Measurements from ENCODE around the gene ELMO1.
A peak's percentile ranks its signal among the peaks of the same experiment; 100 is the strongest.

The ELMO1 gene

DNA sequence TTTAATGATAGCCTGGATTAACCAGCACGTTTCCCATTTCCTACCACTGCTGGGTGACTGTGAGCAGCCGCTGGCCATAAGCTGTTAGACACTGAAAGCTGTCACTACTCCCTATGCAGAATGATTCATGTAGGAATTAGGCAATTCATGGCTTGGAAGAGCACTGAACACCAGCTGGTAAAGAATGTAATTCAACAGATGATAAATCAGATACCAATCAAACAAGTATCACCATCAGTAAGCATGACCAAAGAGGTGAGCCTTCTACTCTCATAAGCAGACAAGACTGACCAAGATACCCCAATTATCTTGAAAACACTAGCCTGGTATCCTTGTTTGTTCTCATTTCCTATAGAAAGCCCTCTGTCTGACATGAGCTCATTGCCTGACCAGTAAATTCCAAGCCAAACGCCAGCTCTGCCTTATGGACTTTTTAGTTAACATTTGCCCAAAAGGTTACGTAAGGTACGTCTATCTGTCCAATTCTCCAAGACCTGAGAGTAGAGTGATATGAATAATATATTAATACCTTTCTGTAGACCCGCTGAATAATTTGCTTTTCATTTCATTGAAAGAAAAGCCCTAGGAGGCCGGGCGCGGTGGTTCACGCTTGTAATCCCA lies 127.7 kb downstream of the ELMO1 start:
- no peaks in the 10 kb centered on the region for H3K9me3 ChIP-seq (ENCODE audit: control extremely low read depth in 1 of 5, control insufficient read depth in 4 of 5, insufficient read depth in 2 of 5, low read depth in 1 of 5, low read length in 4 of 5)
- H3K4me3 ChIP-seq (ENCODE audit: control insufficient read depth in 1 of 7, extremely low read depth in 1 of 7, insufficient read depth in 4 of 7, low read depth in 2 of 7, low read length in 6 of 7), result no peak overlapping the region
- ChIA-PET CTCF (interaction anchor here (1.1 to 8.5 kb wide), 4 partner anchors 11 to 30 kb away, joined by 4 to 87 read pairs (median 5); no protein-coding TSS in a partner anchor), POLR2A (no interaction called here)
- 94% methylated on average over 6 of the region's 10 CpGs for WGBS (ENCODE audit: insufficient coverage)
- peaks cover 11 to 34% (median 20%) of the 10 kb centered on the region in 4 experiments for H3K4me1 ChIP-seq (ENCODE audit: control extremely low read depth in 1 of 4, control insufficient read depth in 4 of 4, insufficient read depth in 4 of 4, low read length in 3 of 4)
- no peak for DNase-seq
- no peaks in the 10 kb centered on the region for H3K27me3 ChIP-seq (replicated peaks in 2 of 5; ENCODE audit: control insufficient read depth in 4 of 5, insufficient read depth in 5 of 5, low read length in 4 of 5)
- H3K36me3 ChIP-seq (ENCODE audit: control insufficient read depth in 4 of 4, insufficient read depth in 4 of 4, low read length in 3 of 4), result peaks cover 8 to 46% (median 23%) of the 10 kb centered on the region in 4 experiments
- H3K27ac ChIP-seq (ENCODE audit: insufficient read depth in 1 of 2, low read depth in 1 of 2, low read length in 2 of 2, poor library complexity in 1 of 2, severe bottlenecking in 2 of 2), result no peak overlapping the region

DNA sequence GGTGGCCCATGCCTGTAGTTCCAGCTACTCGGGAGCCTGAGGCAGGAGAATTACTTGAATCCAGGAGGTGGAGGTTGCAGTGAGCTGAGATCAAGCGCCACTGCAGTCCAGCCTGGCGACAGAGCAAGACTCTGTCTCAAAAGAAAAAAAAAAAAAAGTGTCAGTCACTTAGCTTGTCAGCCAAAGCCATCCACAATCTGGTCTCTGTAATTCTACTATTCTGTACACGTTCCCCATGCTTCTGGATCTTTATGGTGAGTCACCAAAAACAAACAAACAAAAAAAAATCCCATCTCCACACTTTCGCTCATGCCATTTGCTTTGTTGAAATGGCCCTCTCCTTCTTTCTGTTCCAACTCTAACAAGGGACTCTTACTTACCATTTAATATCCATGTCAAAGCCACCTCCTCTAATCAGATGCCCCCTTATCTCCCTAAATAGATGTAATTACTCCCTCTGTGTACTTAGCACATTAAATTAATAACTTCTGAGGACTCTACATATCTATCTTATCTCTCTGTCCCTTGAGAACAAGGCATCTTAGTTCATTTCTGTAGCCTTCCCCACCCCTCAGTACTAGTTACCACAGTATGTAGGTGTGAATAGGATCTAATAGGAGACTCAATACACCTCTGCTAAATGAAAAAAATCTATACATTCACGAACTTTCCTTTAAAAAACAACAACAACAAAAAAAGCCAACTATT lies 128.4 kb downstream of the ELMO1 start:
- POLR2A ChIA-PET, result interaction anchor here (1.1 kb wide), 1 partner anchor 33 kb away, joined by 7 read pairs; no protein-coding TSS in a partner anchor
- DNase-seq, result peak in 2 of 3 donors; percentile 32 to 40
- CTCF ChIA-PET, result interaction anchor here (1.1 to 8.5 kb wide), 4 partner anchors 12 to 30 kb away, joined by 4 to 87 read pairs (median 5); no protein-coding TSS in a partner anchor
- no peaks in the 10 kb centered on the region for H3K27me3 ChIP-seq (replicated peaks in 2 of 5; ENCODE audit: control insufficient read depth in 4 of 5, insufficient read depth in 5 of 5, low read length in 4 of 5)
- H3K4me3 ChIP-seq (ENCODE audit: control insufficient read depth in 1 of 7, extremely low read depth in 1 of 7, insufficient read depth in 4 of 7, low read depth in 2 of 7, low read length in 6 of 7), result no peak overlapping the region
- H3K36me3 ChIP-seq (ENCODE audit: control insufficient read depth in 4 of 4, insufficient read depth in 4 of 4, low read length in 3 of 4), result peaks cover 8 to 43% (median 21%) of the 10 kb centered on the region in 4 experiments
- no peaks in the 10 kb centered on the region for H3K9me3 ChIP-seq (ENCODE audit: control extremely low read depth in 1 of 5, control insufficient read depth in 4 of 5, insufficient read depth in 2 of 5, low read depth in 1 of 5, low read length in 4 of 5)
- WGBS (ENCODE audit: insufficient coverage), result 100% methylated on average over 2 of the region's 6 CpGs
- no peak overlapping the region for H3K27ac ChIP-seq (ENCODE audit: insufficient read depth in 1 of 2, low read depth in 1 of 2, low read length in 2 of 2, poor library complexity in 1 of 2, severe bottlenecking in 2 of 2)
- peaks cover 16 to 39% (median 25%) of the 10 kb centered on the region in 4 experiments for H3K4me1 ChIP-seq (ENCODE audit: control extremely low read depth in 1 of 4, control insufficient read depth in 4 of 4, insufficient read depth in 4 of 4, low read length in 3 of 4)

DNA sequence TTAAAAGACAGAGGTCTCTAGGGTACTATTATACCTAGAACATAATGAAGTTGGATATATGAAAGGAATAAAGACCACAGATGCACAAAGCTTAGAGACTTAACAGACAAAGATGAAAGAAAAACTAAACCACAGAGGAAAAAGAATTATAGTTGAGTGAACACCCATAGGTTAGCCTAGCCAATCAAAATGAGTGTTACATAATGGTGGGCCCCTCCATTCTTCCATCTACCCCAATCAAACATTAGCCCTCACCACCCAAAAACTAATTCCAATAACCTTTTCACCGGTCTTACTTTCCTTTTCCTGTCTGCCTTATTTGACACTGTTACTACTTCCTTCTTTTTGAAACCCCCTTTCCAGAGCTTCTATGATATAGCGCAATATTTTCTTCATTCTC lies 130.1 kb downstream of the ELMO1 start:
- Histone ChIP-seq H3K27me3 (replicated peaks in 2 of 5; ENCODE audit: control insufficient read depth in 4 of 5, insufficient read depth in 5 of 5, low read length in 4 of 5) (no peaks in the 10 kb centered on the region), H3K4me1 (ENCODE audit: control extremely low read depth in 1 of 4, control insufficient read depth in 4 of 4, insufficient read depth in 4 of 4, low read length in 3 of 4) (peaks cover 16 to 43% (median 28%) of the 10 kb centered on the region in 4 experiments), H3K9me3 (ENCODE audit: control extremely low read depth in 1 of 5, control insufficient read depth in 4 of 5, insufficient read depth in 2 of 5, low read depth in 1 of 5, low read length in 4 of 5) (no peaks in the 10 kb centered on the region), H3K27ac (ENCODE audit: insufficient read depth in 1 of 2, low read depth in 1 of 2, low read length in 2 of 2, poor library complexity in 1 of 2, severe bottlenecking in 2 of 2) (peak overlapping the region in 1 of 2 experiments; percentile 40), H3K36me3 (ENCODE audit: control insufficient read depth in 4 of 4, insufficient read depth in 4 of 4, low read length in 3 of 4) (peaks cover 14 to 45% (median 26%) of the 10 kb centered on the region in 4 experiments), H3K4me3 (ENCODE audit: control insufficient read depth in 1 of 7, extremely low read depth in 1 of 7, insufficient read depth in 4 of 7, low read depth in 2 of 7, low read length in 6 of 7) (peak overlapping the region in 1 of 7 experiments; percentile 38)
- WGBS (ENCODE audit: insufficient coverage), result 33% methylated on average over 2 of the region's 2 CpGs
- DNase-seq, result peak; percentile 29 to 75 (median 73)
- POLR2A ChIA-PET, result no interaction called here
- CTCF ChIA-PET, result interaction anchor here (0.7 to 8.5 kb wide), 3 partner anchors 9 to 190 kb away, joined by 3 to 87 read pairs (median 9); no protein-coding TSS in a partner anchor

DNA sequence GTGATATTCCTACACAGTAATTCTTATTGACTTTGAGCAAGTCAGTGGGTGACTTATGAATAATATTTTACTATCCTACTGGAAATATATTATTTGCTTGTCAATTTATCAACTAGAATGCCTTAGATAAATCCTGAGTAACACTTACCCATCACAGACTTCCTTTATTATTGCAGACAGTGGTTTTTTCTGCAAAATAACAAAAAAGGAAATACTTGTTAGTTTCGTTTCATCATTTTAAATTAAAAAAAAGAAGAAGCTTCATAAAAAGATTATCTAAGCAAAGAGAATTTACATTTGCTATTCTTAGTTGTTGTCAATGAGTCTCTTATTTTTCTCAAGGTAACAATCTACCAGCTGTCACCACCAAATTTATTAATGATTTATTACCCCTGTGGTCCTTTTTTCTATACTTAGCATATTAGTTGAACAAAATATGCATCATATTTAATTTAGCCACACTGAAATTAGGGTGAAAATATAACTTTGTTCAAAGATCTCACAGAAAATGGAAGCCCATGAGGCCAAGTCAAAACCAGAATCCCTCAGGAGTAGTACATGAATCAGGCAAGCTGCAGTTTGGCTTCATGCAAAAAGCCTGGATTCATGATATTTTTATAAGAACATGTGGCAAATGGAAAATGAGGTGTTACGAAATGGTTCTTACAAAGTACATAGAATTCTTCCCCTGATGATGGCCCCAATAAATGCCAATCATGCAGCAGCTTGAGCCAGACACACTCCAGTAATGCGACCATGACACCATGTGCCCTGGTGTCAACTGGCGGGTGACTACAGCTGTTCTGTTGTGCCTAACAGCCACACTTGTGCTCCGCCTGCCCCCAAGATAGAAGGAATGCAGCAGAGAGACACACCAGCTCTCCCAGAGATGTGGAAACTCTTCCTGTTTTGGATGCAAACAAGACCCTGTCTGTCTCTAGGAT lies 132.6 kb downstream of the ELMO1 start:
- ChIA-PET CTCF (interaction anchor here (1.2 to 8.5 kb wide), 4 partner anchors 22 to 35 kb away, joined by 3 to 87 read pairs (median 4); no protein-coding TSS in a partner anchor), POLR2A (no interaction called here)
- H3K9me3 ChIP-seq (ENCODE audit: control extremely low read depth in 1 of 5, control insufficient read depth in 4 of 5, insufficient read depth in 2 of 5, low read depth in 1 of 5, low read length in 4 of 5), result no peaks in the 10 kb centered on the region
- 91% methylated on average over 4 of the region's 5 CpGs for WGBS (ENCODE audit: insufficient coverage)
- H3K36me3 ChIP-seq (ENCODE audit: control insufficient read depth in 4 of 4, insufficient read depth in 4 of 4, low read length in 3 of 4), result peaks cover 20 to 63% (median 37%) of the 10 kb centered on the region in 4 experiments
- H3K4me3 ChIP-seq (ENCODE audit: control insufficient read depth in 1 of 7, extremely low read depth in 1 of 7, insufficient read depth in 4 of 7, low read depth in 2 of 7, low read length in 6 of 7), result no peak overlapping the region
- H3K27ac ChIP-seq (ENCODE audit: insufficient read depth in 1 of 2, low read depth in 1 of 2, low read length in 2 of 2, poor library complexity in 1 of 2, severe bottlenecking in 2 of 2), result peak overlapping the region in 1 of 2 experiments; percentile 2
- DNase-seq, result peak in 2 of 3 donors; percentile 38 to 41
- H3K4me1 ChIP-seq (ENCODE audit: control extremely low read depth in 1 of 4, control insufficient read depth in 4 of 4, insufficient read depth in 4 of 4, low read length in 3 of 4), result peaks cover 16 to 50% (median 31%) of the 10 kb centered on the region in 4 experiments
- no peaks in the 10 kb centered on the region for H3K27me3 ChIP-seq (replicated peaks in 2 of 5; ENCODE audit: control insufficient read depth in 4 of 5, insufficient read depth in 5 of 5, low read length in 4 of 5)

DNA sequence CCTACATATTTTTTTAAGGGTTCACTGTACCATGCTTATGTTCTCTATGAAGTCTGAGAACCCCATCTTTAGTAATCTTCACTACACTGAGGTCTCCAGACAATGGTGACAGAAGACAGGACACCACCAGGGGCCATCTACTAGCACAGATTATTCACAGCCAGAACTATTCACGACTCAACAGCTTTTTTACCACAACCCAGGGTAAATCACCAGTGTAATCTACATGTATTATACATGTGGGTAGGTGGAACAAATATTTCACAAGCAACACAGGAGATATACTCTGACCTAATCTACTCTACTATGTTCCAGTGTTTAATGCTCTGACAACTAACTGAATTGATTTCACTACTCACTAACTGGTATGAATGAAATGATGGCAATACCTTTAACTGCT lies 136.1 kb downstream of the ELMO1 start:
- peak overlapping the region in 1 of 2 experiments; percentile 8 for H3K27ac ChIP-seq (ENCODE audit: insufficient read depth in 1 of 2, low read depth in 1 of 2, low read length in 2 of 2, poor library complexity in 1 of 2, severe bottlenecking in 2 of 2)
- CTCF ChIA-PET, result interaction anchor here (0.8 to 1.5 kb wide), 2 partner anchors 17 to 23 kb away, joined by 3 to 5 read pairs; no protein-coding TSS in a partner anchor
- POLR2A ChIA-PET, result no interaction called here

DNA sequence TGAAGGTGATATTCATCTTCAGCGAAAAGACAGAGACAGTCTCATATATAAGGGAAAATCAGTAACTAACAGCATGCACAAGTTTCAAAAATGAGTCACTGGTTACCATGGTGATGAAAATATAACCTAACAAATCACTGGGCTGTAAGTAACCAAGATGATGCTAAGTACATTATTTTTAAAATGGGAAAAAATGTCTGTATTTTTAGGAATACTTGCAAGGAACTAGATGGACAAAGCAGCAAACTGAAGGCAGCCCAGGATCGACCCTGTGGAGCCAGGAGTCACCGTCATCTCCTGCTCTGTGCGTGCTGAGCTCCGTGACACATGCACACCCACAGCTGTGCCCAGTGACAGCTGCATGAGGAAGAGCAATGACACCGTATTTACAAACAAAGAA lies 137.3 kb downstream of the ELMO1 start:
- Histone ChIP-seq H3K4me1 (ENCODE audit: control extremely low read depth in 1 of 4, control insufficient read depth in 4 of 4, insufficient read depth in 4 of 4, low read length in 3 of 4) (peaks cover 22 to 36% (median 31%) of the 10 kb centered on the region in 4 experiments), H3K9me3 (ENCODE audit: control extremely low read depth in 1 of 5, control insufficient read depth in 4 of 5, insufficient read depth in 2 of 5, low read depth in 1 of 5, low read length in 4 of 5) (peaks cover 0 to 4% (median 0%) of the 10 kb centered on the region in 5 experiments), H3K36me3 (ENCODE audit: control insufficient read depth in 4 of 4, insufficient read depth in 4 of 4, low read length in 3 of 4) (peaks cover 38 to 88% (median 54%) of the 10 kb centered on the region in 4 experiments), H3K27ac (ENCODE audit: insufficient read depth in 1 of 2, low read depth in 1 of 2, low read length in 2 of 2, poor library complexity in 1 of 2, severe bottlenecking in 2 of 2) (peak overlapping the region; percentile 9 to 72), H3K27me3 (replicated peaks in 2 of 5; ENCODE audit: control insufficient read depth in 4 of 5, insufficient read depth in 5 of 5, low read length in 4 of 5) (no peaks in the 10 kb centered on the region), H3K4me3 (ENCODE audit: control insufficient read depth in 1 of 7, extremely low read depth in 1 of 7, insufficient read depth in 4 of 7, low read depth in 2 of 7, low read length in 6 of 7) (no peak overlapping the region)
- 87% methylated on average over 5 of the region's 6 CpGs for WGBS (ENCODE audit: insufficient coverage)
- POLR2A ChIA-PET, result interaction anchor here (0.6 kb wide), 1 partner anchor 27 kb away, joined by 4 read pairs; no protein-coding TSS in a partner anchor
- peak; percentile 25 to 70 (median 60) for DNase-seq
- CTCF ChIA-PET, result interaction anchor here (1.2 kb wide), 1 partner anchor 12 kb away, joined by 5 read pairs; no protein-coding TSS in a partner anchor

More for the DNA sequence above, 136.1 kb downstream of the ELMO1 start:
- H3K27me3 ChIP-seq (replicated peaks in 2 of 5; ENCODE audit: control insufficient read depth in 4 of 5, insufficient read depth in 5 of 5, low read length in 4 of 5), result no peaks in the 10 kb centered on the region
- peaks cover 0 to 4% (median 0%) of the 10 kb centered on the region in 5 experiments for H3K9me3 ChIP-seq (ENCODE audit: control extremely low read depth in 1 of 5, control insufficient read depth in 4 of 5, insufficient read depth in 2 of 5, low read depth in 1 of 5, low read length in 4 of 5)
- WGBS (ENCODE audit: insufficient coverage), result no CpG with 5 or more reads among the region's 1 CpG
- H3K4me1 ChIP-seq (ENCODE audit: control extremely low read depth in 1 of 4, control insufficient read depth in 4 of 4, insufficient read depth in 4 of 4, low read length in 3 of 4), result peaks cover 25 to 44% (median 37%) of the 10 kb centered on the region in 4 experiments
- H3K4me3 ChIP-seq (ENCODE audit: control insufficient read depth in 1 of 7, extremely low read depth in 1 of 7, insufficient read depth in 4 of 7, low read depth in 2 of 7, low read length in 6 of 7), result no peak overlapping the region
- no peak for DNase-seq
- peaks cover 30 to 82% (median 48%) of the 10 kb centered on the region in 4 experiments for H3K36me3 ChIP-seq (ENCODE audit: control insufficient read depth in 4 of 4, insufficient read depth in 4 of 4, low read length in 3 of 4)
